Peyer's patch (tissue), 4 donors: ENCODE results near the gene RPL18A.

Experiments used
- POLR2A ChIP-seq, 2 donors: fragments of 450-650 bp; IDR thresholded peaks; one replicate each; pipeline ENCODE4 v1.5.1; 2017; ENCODE audit warnings: antibody characterized with exemption in 2 of 2, mild to moderate bottlenecking in 2 of 2, moderate library complexity in 2 of 2
- TF ChIP-seq, protein P1 (sequence below), 6 experiments: fragments of 450-650 bp in 4 of 6; fragments of 200-600 bp in 2 of 6; sonication (generic) in 1 of 6; IDR thresholded peaks; one replicate each; pipeline ENCODE4 v1.5.1; 2017 to 2019; ENCODE audit warnings: antibody characterized with exemption in 6 of 6, mild to moderate bottlenecking in 3 of 6, moderate library complexity in 1 of 6

GRCh38 chr19:17879466-17879865 is 19.8 kb downstream of the RPL18A start:
- no peak for TF ChIP-seq POLR2A (IDR thresholded peaks at IDR 0.05)
- TF ChIP-seq, protein P1, sequence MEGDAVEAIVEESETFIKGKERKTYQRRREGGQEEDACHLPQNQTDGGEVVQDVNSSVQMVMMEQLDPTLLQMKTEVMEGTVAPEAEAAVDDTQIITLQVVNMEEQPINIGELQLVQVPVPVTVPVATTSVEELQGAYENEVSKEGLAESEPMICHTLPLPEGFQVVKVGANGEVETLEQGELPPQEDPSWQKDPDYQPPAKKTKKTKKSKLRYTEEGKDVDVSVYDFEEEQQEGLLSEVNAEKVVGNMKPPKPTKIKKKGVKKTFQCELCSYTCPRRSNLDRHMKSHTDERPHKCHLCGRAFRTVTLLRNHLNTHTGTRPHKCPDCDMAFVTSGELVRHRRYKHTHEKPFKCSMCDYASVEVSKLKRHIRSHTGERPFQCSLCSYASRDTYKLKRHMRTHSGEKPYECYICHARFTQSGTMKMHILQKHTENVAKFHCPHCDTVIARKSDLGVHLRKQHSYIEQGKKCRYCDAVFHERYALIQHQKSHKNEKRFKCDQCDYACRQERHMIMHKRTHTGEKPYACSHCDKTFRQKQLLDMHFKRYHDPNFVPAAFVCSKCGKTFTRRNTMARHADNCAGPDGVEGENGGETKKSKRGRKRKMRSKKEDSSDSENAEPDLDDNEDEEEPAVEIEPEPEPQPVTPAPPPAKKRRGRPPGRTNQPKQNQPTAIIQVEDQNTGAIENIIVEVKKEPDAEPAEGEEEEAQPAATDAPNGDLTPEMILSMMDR (IDR thresholded peaks at IDR 0.05), result no peak
